ENCODE data around the gene SMAD5. TPM values are rescaled to one million over a fixed set of nuclear protein-coding genes. Genes with fewer than 3 reads are reported as not detected.

Gene SMAD5
- total RNA-seq, 2 donors from 2014 or later, result 21.1 to 21.7 TPM

DNA sequence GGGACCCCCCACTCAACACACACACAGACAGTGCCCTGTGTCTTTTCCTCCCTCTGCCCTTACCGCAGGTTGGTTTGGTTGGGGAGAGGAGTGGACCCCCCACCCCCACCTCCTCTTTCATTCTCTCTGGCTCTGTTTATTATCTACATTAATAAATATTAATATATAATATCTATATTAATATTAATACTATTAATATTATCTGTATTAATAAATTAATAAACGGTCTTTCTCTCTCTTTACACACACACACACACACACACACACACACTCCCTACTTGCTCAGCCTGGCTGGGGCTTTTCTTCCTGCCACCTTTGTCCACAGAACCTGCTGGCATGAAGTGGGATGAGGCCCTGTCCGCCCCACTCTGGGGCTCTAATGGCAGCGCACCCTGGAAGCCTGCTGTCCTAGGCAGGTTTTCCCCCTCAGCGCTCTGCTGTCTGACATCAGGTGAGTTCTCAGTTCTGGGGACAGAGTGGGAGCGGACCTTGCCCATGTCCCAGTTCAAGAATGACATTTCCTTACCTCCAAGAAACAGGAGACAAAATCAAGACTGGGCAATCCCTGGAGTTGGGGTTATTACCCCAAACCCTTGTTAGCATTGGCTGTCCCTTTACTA lies 70.8 kb downstream of the SMAD5 start:
- Mint-ChIP-seq H3K36me3 (ENCODE audit: low read depth) (no peaks in the 10 kb centered on the region), H3K9me3 (no peaks in the 10 kb centered on the region), H3K4me1 (no peaks in the 10 kb centered on the region)

DNA sequence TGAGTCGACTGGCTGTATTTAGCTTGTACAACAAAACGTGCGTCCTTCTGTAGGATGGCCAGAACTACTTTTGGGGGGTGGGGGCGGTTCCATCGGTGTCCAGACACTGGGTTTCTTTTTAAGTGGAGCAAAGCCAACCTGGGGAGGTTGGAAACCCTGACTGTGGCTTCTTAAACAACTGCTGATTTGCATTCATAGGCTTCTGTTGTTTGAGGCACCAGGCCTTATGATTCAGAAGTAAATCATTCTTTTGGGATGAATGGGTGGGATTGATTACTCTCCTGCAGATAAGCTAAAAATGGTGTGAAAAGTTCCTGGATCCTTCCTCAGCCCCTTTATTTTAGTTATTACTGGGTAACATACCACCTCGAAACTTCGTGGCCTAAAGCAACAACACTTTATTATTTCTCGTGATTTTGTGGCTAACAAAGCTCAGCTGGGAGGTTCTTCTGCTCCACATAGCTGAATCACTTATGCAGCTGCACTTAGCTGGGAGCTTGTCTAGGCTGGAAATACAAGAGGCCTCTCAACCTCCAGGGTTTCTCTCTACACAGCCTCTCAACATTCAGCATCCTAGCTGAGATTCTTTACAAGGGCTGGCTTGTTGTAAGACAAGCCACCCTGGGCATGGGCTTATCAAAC lies 72.5 kb downstream of the SMAD5 start:
- H3K4me1 Mint-ChIP-seq, result no peaks in the 10 kb centered on the region
- ATAC-seq (replicated peaks), result no peak
- H3K27me3 Mint-ChIP-seq, result peaks cover 22% of the 10 kb centered on the region
- no peak overlapping the region for H3K4me3 Mint-ChIP-seq
- H3K27ac Mint-ChIP-seq, result no peak overlapping the region
- no peaks in the 10 kb centered on the region for H3K9me3 Mint-ChIP-seq
- H3K36me3 Mint-ChIP-seq (ENCODE audit: low read depth), result no peaks in the 10 kb centered on the region

More for the DNA sequence above, 70.8 kb downstream of the SMAD5 start:
- Mint-ChIP-seq H3K27ac (no peak overlapping the region), H3K27me3 (peaks cover 21% of the 10 kb centered on the region), H3K4me3 (no peak overlapping the region)
- ATAC-seq (replicated peaks), result no peak

DNA sequence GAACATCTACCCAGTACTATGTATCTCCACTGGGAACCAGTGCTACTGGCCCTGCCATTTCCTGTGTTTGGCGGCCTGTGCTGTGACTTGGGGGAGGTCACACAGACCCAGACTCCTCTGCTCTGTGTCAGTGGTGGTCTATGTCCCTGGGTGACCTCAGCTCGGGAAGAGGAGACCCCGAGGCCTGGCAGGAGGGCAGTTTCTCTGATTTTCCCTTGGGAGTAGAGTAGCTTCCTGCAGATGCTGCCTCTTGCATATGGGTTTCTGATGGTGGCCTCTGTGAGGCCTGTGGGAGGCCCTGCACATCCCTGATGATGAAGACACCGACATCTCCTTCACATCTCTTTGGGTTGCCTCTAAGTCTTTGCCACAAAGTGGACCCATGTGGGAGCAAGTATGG lies 73.3 kb downstream of the SMAD5 start:
- H3K36me3 Mint-ChIP-seq (ENCODE audit: low read depth), result no peaks in the 10 kb centered on the region

DNA sequence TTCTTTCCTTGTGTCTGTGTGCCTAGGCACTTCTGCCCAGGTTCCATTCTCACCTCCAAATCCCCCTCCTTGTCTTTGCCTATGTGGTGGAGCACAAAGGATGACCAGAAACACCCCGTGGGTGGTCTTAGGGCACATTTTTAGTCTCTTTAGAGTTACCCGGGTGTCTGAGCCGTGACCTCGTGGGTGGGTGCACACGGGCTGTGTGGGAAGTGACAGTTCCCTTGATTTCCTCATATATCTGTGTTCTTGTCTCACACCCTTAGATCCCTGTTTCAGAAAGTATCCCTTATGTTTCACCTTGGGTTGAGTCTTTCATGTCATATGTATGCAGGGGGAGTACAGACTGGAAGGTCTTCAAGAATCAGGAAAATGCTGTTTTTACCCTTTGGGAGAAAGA lies 73.7 kb downstream of the SMAD5 start:
- Mint-ChIP-seq H3K4me3 (no peak overlapping the region), H3K9me3 (no peaks in the 10 kb centered on the region)
- ATAC-seq (replicated peaks), result no peak

More for the DNA sequence above, 73.3 kb downstream of the SMAD5 start:
- Mint-ChIP-seq H3K9me3 (no peaks in the 10 kb centered on the region), H3K4me1 (no peaks in the 10 kb centered on the region), H3K27me3 (peaks cover 26% of the 10 kb centered on the region), H3K4me3 (no peak overlapping the region), H3K27ac (no peak overlapping the region)
- ATAC-seq (replicated peaks), result no peak

GRCh38 chr5:136207631-136208030 lies 75.0 kb downstream of the SMAD5 start:
- ATAC-seq (replicated peaks), result no peak
- Mint-ChIP-seq H3K4me1 (no peaks in the 10 kb centered on the region), H3K27me3 (peaks cover 26% of the 10 kb centered on the region), H3K27ac (no peak overlapping the region), H3K9me3 (no peaks in the 10 kb centered on the region), H3K36me3 (ENCODE audit: low read depth) (no peaks in the 10 kb centered on the region), H3K4me3 (no peak overlapping the region)

More for the DNA sequence above, 73.7 kb downstream of the SMAD5 start:
- Mint-ChIP-seq H3K36me3 (ENCODE audit: low read depth) (no peaks in the 10 kb centered on the region), H3K27me3 (peaks cover 26% of the 10 kb centered on the region), H3K4me1 (no peaks in the 10 kb centered on the region), H3K27ac (no peak overlapping the region)

GRCh38 chr5:136208916-136209315 lies 76.3 kb downstream of the SMAD5 start:
- Mint-ChIP-seq H3K27me3 (peaks cover 26% of the 10 kb centered on the region), H3K9me3 (no peaks in the 10 kb centered on the region), H3K27ac (no peak overlapping the region), H3K36me3 (ENCODE audit: low read depth) (no peaks in the 10 kb centered on the region), H3K4me3 (no peak overlapping the region), H3K4me1 (no peaks in the 10 kb centered on the region)
- ATAC-seq (replicated peaks), result no peak

DNA sequence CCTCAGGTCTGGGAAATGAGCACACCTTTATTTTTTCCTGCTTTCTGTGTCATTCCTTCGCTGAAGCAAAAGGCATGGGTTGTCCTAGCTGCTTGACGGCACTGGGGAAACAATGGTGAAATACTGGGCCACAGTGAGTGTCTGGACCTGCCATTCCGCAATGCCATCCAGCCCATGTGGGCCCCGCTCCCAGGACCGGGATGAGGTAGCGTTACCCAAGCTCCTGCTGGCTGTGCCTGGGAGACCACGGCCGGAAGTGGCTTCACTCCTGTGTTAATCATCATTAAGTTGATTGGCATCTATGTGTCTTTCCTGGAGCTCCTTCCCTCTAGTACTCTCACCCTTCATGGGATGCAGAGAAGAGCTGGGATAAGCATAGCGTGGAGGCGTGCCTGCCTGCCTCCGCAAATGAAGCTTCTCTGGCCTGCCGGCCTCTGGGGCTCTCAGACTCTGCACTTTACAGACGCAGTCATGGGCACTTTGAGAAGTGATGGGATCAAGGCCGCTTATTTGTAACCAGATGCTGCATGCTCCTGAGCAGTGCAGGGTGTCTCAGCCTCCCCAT lies 76.8 kb downstream of the SMAD5 start:
- Mint-ChIP-seq H3K4me1 (no peaks in the 10 kb centered on the region), H3K27me3 (peaks cover 29% of the 10 kb centered on the region), H3K36me3 (ENCODE audit: low read depth) (no peaks in the 10 kb centered on the region), H3K4me3 (no peak overlapping the region), H3K27ac (no peak overlapping the region), H3K9me3 (no peaks in the 10 kb centered on the region)
- no peak for ATAC-seq (replicated peaks)

DNA sequence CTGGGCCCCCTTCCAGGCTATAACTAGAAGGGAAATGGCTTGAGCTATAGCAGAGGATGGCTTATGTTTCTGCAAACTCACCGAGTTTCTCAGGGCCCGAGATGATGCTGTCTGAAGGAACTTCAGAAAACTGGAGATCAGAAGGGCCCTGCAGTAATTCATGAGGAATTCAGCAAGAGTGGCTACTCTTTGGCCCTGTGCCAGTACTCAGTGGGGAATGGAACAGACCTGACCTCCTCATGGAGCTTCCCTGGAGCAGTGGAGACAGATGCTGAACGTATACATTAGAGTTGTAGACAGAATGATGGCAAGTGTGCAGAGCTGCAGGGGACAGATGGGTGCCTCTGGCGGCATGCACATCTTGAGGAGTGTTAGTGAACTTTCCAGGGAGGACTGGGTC lies 77.6 kb downstream of the SMAD5 start:
- no peak for ATAC-seq (replicated peaks)
- H3K27me3 Mint-ChIP-seq, result peaks cover 31% of the 10 kb centered on the region
- no peak overlapping the region for H3K4me3 Mint-ChIP-seq
- H3K36me3 Mint-ChIP-seq (ENCODE audit: low read depth), result no peaks in the 10 kb centered on the region
- H3K4me1 Mint-ChIP-seq, result no peaks in the 10 kb centered on the region
- no peaks in the 10 kb centered on the region for H3K9me3 Mint-ChIP-seq
- H3K27ac Mint-ChIP-seq, result no peak overlapping the region

DNA sequence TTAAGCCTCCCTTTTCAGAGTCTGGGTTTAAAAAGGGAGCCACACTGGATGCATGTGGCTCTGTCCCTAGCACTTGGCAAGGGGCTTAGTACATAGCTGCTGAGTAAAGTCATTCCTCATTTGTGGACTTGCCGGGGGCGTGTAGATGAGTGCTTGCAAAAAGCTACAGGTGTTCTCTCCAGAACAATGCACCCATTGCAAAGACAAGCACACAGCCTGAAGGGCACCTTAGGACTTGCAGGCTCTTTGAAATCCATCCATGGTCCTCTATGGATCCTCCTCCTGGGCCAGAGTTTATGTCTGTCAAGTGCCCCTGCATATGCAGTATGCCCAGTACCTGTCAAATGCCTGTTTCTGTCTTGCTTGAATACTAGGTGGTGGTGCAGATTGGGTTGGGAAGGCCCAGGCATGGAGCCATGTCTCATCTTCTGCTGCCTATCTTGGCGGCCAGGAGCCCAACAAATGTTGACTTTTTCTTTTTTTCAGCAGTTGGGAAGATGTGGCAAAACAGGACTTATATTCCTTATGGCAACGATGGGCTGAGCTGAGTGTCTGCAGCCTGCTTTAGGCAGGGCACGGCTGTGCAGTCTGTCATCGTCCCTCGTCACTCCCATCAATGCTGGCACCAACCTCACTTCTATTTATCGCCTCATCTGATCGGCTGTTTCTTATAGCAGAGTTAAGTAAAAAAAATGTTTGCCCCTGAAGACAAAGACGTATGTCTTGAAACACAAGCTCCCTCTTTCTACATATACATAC lies 78.8 kb downstream of the SMAD5 start:
- Mint-ChIP-seq H3K27ac (no peak overlapping the region), H3K4me3 (no peak overlapping the region)
- no peak for ATAC-seq (replicated peaks)

GRCh38 chr5:136212252-136212721 lies 79.6 kb downstream of the SMAD5 start:
- Mint-ChIP-seq H3K27ac (no peak overlapping the region), H3K4me3 (no peak overlapping the region), H3K4me1 (no peaks in the 10 kb centered on the region), H3K9me3 (no peaks in the 10 kb centered on the region), H3K36me3 (ENCODE audit: low read depth) (no peaks in the 10 kb centered on the region), H3K27me3 (peaks cover 31% of the 10 kb centered on the region)
- no peak for ATAC-seq (replicated peaks)

More for the DNA sequence above, 78.8 kb downstream of the SMAD5 start:
- Mint-ChIP-seq H3K4me1 (no peaks in the 10 kb centered on the region), H3K36me3 (ENCODE audit: low read depth) (no peaks in the 10 kb centered on the region), H3K27me3 (peaks cover 31% of the 10 kb centered on the region), H3K9me3 (no peaks in the 10 kb centered on the region)

GRCh38 chr5:136213919-136214493 lies 81.4 kb downstream of the SMAD5 start:
- no peak overlapping the region for H3K4me3 Mint-ChIP-seq

DNA sequence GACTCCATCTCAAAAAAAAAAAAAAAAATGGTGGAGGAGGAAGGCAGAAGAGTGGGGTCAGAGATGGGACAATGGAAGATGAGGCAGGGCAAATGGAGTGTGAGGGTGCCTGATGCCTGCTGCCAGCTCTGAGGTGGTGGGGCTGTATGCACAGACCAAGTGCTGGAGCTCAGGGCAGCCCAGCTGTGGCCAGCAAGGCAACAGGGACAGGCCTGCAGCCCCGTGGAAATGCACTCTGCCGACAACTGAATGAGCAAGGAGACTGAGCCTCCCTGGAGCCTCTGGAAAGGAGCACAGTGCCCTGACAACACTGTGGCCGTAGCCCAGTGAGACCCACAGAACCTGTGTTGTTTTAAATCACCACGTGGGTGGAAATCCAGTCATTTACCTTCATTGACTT lies 83.2 kb downstream of the SMAD5 start:
- H3K27ac Mint-ChIP-seq, result no peak overlapping the region
- no peak overlapping the region for H3K4me3 Mint-ChIP-seq
- H3K27me3 Mint-ChIP-seq, result peaks cover 21% of the 10 kb centered on the region
- H3K9me3 Mint-ChIP-seq, result peaks cover 3% of the 10 kb centered on the region
- no peaks in the 10 kb centered on the region for H3K4me1 Mint-ChIP-seq
- no peaks in the 10 kb centered on the region for H3K36me3 Mint-ChIP-seq (ENCODE audit: low read depth)
- no peak for ATAC-seq (replicated peaks)

More at GRCh38 chr5:136213919-136214493, 81.4 kb downstream of the SMAD5 start:
- H3K27me3 Mint-ChIP-seq, result peaks cover 27% of the 10 kb centered on the region
- no peaks in the 10 kb centered on the region for H3K9me3 Mint-ChIP-seq
- no peaks in the 10 kb centered on the region for H3K4me1 Mint-ChIP-seq
- no peak overlapping the region for H3K27ac Mint-ChIP-seq
- no peaks in the 10 kb centered on the region for H3K36me3 Mint-ChIP-seq (ENCODE audit: low read depth)
- ATAC-seq (replicated peaks), result no peak

DNA sequence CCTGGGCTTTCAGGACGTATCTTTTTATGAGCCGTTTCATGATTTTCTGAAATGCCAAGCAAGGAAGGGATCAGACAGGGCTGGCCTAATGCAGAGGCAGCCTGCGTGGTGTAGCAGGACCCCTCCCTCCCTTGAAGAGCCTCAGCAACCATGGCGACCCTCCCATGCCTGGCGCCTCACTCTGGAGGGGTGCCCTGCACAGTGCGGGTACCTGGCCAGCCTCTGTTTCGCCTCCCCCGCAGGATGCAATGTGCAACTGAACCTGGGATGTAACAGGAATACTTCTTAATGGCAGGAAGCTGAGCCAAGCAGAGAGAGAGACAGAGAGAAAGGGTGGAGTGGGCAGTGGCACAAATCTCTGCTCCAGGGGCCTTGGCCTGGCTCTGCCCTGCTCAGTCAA lies 83.6 kb downstream of the SMAD5 start:
- no peaks in the 10 kb centered on the region for H3K4me1 Mint-ChIP-seq
- H3K4me3 Mint-ChIP-seq, result no peak overlapping the region
- ATAC-seq (replicated peaks), result no peak
- peaks cover 20% of the 10 kb centered on the region for H3K27me3 Mint-ChIP-seq
- no peak overlapping the region for H3K27ac Mint-ChIP-seq
- H3K36me3 Mint-ChIP-seq (ENCODE audit: low read depth), result no peaks in the 10 kb centered on the region
- peaks cover 5% of the 10 kb centered on the region for H3K9me3 Mint-ChIP-seq

DNA sequence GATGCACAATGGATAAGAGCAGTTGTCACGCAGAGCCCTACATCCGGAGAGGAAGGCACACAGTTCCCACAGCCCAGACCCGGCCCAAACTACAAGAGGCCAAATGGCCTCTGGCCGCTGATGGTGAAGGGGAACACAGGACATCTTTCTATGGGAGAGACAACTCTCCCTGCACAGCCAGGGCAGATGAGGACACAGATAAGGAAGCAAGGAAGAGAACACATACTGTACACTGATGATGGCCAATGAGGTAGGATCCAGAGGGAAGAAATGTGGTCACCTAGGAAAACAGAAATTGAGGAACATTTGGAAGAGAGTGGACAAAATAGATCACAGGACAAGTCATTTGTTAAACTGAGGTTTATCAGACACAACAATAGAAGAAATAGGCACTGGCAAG lies 88.7 kb downstream of the SMAD5 start:
- Mint-ChIP-seq H3K36me3 (ENCODE audit: low read depth) (no peaks in the 10 kb centered on the region), H3K4me3 (no peak overlapping the region), H3K4me1 (no peaks in the 10 kb centered on the region), H3K27me3 (peaks cover 13% of the 10 kb centered on the region), H3K9me3 (peaks cover 8% of the 10 kb centered on the region), H3K27ac (no peak overlapping the region)
- ATAC-seq (replicated peaks), result no peak

Measured in activated T-helper 17 cell treated with anti-CD3 and anti-CD28 coated beads, Interleukin-2, amount 50 U/mL, for 72 hours (primary cell).